Endothelial cell of umbilical vein (primary cell): ENCODE results near the gene SELENOM. TPM values are rescaled to one million over a fixed set of nuclear protein-coding genes. Genes with fewer than 3 reads are reported as not detected.

Experiments used
- BruUV-seq: library from RNA; stranded (reverse); fragments of 400-500 nt; replicated peaks from 2 replicates; lab custom pipeline; 2021; lab: Mats Ljungman, UMichigan
- CTCF ChIA-PET: fragments of 300-600, 350-600 bp; sonication (Branson Sonifier 250); formaldehyde crosslinking; loops from one replicate; lab custom pipeline; 2021; ENCODE audit warnings: antibody characterized with exemption, inconsistent platforms; lab: Charles Lee
- POLR2A ChIA-PET: fragments of 300-600, 350-600 bp; sonication (Branson Sonifier 250); formaldehyde crosslinking; loops from one replicate; lab custom pipeline; 2021; ENCODE audit warnings: antibody characterized with exemption, inconsistent platforms; lab: Charles Lee
- DNase-seq: peaks from one replicate; pipeline ENCODE4 v3.0.0-alpha.2; 2011; ENCODE audit warnings: low read depth, low spot score
- FAIRE-seq: peaks from 2 replicates; lab custom pipeline; 2011; peaks lifted over from hg19 to GRCh38; lab: Jason Lieb, UNC
- H2AFZ ChIP-seq: 2 replicates; pipeline ENCODE4 v1.6.0; 2012; ENCODE audit warnings: low read depth, low read length, control low read depth, inconsistent platforms
- H3K27ac ChIP-seq: 2 replicates; pipeline ENCODE4 v1.5.1; 2011; ENCODE audit warnings: low read depth, mild to moderate bottlenecking, control low read depth, low read length, moderate library complexity; ENCODE audit not compliant: insufficient read depth
- H3K27me3 ChIP-seq, 2 experiments: 2 replicates each; pipeline versions ENCODE4 v1.6.0 to v1.6.1; 2011; ENCODE audit warnings: low read length in 2 of 2, mixed read lengths in 1 of 2; ENCODE audit not compliant: control insufficient read depth in 2 of 2, insufficient read depth in 2 of 2
- H3K36me3 ChIP-seq, 2 experiments: 2 replicates in 1 of 2; 3 replicates in 1 of 2; pipeline ENCODE4 v1.5.1; 2011; ENCODE audit warnings: low read length in 2 of 2, mild to moderate bottlenecking in 1 of 2, moderate library complexity in 1 of 2; ENCODE audit not compliant: control insufficient read depth in 2 of 2, insufficient read depth in 2 of 2; ENCODE audit errors: extremely low read depth in 1 of 2
- H3K4me1 ChIP-seq: 3 replicates; pipeline ENCODE4 v1.5.1; 2011; ENCODE audit warnings: mild to moderate bottlenecking, low read length; ENCODE audit not compliant: control insufficient read depth, insufficient read depth; ENCODE audit errors: extremely low read depth
- H3K4me2 ChIP-seq: 2 replicates; pipeline ENCODE4 v1.6.1; 2011; ENCODE audit warnings: low read length, control low read depth, mixed read lengths; ENCODE audit not compliant: insufficient read depth
- H3K4me3 ChIP-seq, 3 experiments: fragments of 200-600 bp in 1 of 3; sonication (generic), shearing (Covaris generic) in 1 of 3; replicated peaks in 1 of 3; 2 replicates each; pipeline ENCODE4 v1.5.1; 2011 to 2016; ENCODE audit warnings: control low read depth in 3 of 3, low read length in 3 of 3, mild to moderate bottlenecking in 2 of 3, inconsistent platforms in 1 of 3, low read depth in 1 of 3, moderate library complexity in 1 of 3; ENCODE audit not compliant: insufficient read depth in 1 of 3
- H3K79me2 ChIP-seq: 2 replicates; pipeline ENCODE4 v1.6.0; 2012; ENCODE audit warnings: low read length, inconsistent platforms; ENCODE audit not compliant: control insufficient read depth, insufficient read depth
- H3K9ac ChIP-seq: replicated peaks from 2 replicates; pipeline ENCODE3; 2011; ENCODE audit warnings: low read length, control low read depth; ENCODE audit not compliant: insufficient read depth; ENCODE audit errors: extremely low read depth
- H3K9me1 ChIP-seq: replicated peaks from 3 replicates; pipeline ENCODE4 v1.6.0; 2011; ENCODE audit warnings: mild to moderate bottlenecking, low read length; ENCODE audit not compliant: control insufficient read depth, insufficient read depth; ENCODE audit errors: extremely low read depth
- H3K9me3 ChIP-seq: replicated peaks from 2 replicates; pipeline ENCODE4 v1.5.1; 2012; ENCODE audit warnings: low read length, inconsistent platforms; ENCODE audit not compliant: control insufficient read depth, insufficient read depth
- H4K20me1 ChIP-seq: replicated peaks from 2 replicates; pipeline ENCODE3; 2011; ENCODE audit warnings: mild to moderate bottlenecking, low read length; ENCODE audit not compliant: control insufficient read depth, insufficient read depth; ENCODE audit errors: extremely low read depth
- EZH2 ChIP-seq: IDR thresholded peaks from 2 replicates; pipeline ENCODE4 v1.6.1; 2012; ENCODE audit warnings: borderline replicate concordance, low read depth, mild to moderate bottlenecking, moderate library complexity, low read length, inconsistent platforms; ENCODE audit not compliant: severe bottlenecking
- FOS ChIP-seq: IDR thresholded peaks from 2 replicates; pipeline ENCODE4 v1.6.1; 2011; ENCODE audit warnings: mild to moderate bottlenecking, low read length, moderate library complexity, borderline replicate concordance; ENCODE audit not compliant: insufficient read depth
- GATA2 ChIP-seq: IDR thresholded peaks from 2 replicates; pipeline ENCODE4 v1.7.0; 2011; ENCODE audit warnings: low read depth, mild to moderate bottlenecking, moderate library complexity, mixed read lengths, low read length; ENCODE audit not compliant: insufficient read length, insufficient read depth
- JUN ChIP-seq: IDR thresholded peaks from 2 replicates; pipeline ENCODE4 v1.6.1; 2011; ENCODE audit warnings: borderline replicate concordance, low read depth; ENCODE audit not compliant: insufficient read length, insufficient read depth
- MYC ChIP-seq: IDR thresholded peaks from one replicate; pipeline ENCODE4 v1.6.1; 2011; ENCODE audit warnings: mild to moderate bottlenecking, low read depth, low read length
- POLR2A ChIP-seq: IDR thresholded peaks from 2 replicates; pipeline ENCODE4 v1.6.1; 2012; ENCODE audit warnings: low read depth, mild to moderate bottlenecking, control low read depth, low read length
- POLR2AphosphoS5 ChIP-seq: IDR thresholded peaks from 2 replicates; pipeline ENCODE4 v1.6.1; 2012; ENCODE audit warnings: low read depth, mild to moderate bottlenecking, control low read depth, low read length, moderate library complexity; ENCODE audit not compliant: insufficient read depth
- dilution Hi-C: fragments of 300-500 bp; cut with MboI; formaldehyde crosslinking; loops from one replicate; pipeline ENCODE4 v1.15.0; 2019; ENCODE audit warnings: low sequenced_read_pairs; ENCODE audit not compliant: extremely low pct_ligation_motif_present
- intact Hi-C: fragments of 100-400 bp; cut with micrococcal nuclease; formaldehyde crosslinking; loops from one replicate; pipeline ENCODE4 v1.10.0; 2022
- polyA plus RNA-seq, 4 experiments: library from polyadenylated mRNA; depleted of rRNA in 3 of 4; stranded (reverse) in 3 of 4; unstranded in 1 of 4; fragments of >200 nt; gene quantifications; 2 replicates each; pipeline versions ENCODE4 v1.2.1 to v1.2.3, GENCODE V29; 2011 to 2012; ENCODE audit warnings: missing spikeins in 1 of 4
- total RNA-seq: library from RNA; stranded (reverse); gene quantifications from 2 replicates; pipeline ENCODE4 v1.2.3, GENCODE V29; 2021
- TF ChIP-seq, protein P1 (sequence below), 2 donors: IDR thresholded peaks; 1 replicate in 1 of 2; 2 replicates in 1 of 2; pipeline ENCODE4 v1.5.1; 2011; ENCODE audit warnings: low read length in 2 of 2, mild to moderate bottlenecking in 2 of 2, moderate library complexity in 2 of 2, control low read depth in 1 of 2, inconsistent platforms in 1 of 2, low read depth in 1 of 2; ENCODE audit not compliant: insufficient read depth in 1 of 2; ENCODE audit errors: extremely low read depth in 1 of 2
- TF ChIP-seq, protein P2 (sequence below): IDR thresholded peaks from 2 replicates; pipeline ENCODE4 v1.6.1; 2011; ENCODE audit not compliant: insufficient read depth, insufficient read length

SELENOM gene
- total and polyA plus RNA-seq, 2 donors (not counting 3 experiments of a cell fraction or from before 2014, with no cell fraction given) = 29.6 to 87.1 TPM

- dilution Hi-C loops (no loop called here), intact Hi-C loops (no loop called here)
- no peaks in the 10 kb centered on the region for H3K27me3 ChIP-seq
- H4K20me1 ChIP-seq = no peaks in the 10 kb centered on the region
- ChIA-PET CTCF (interaction anchor here (0.6 kb wide), 1 partner anchor 13 kb away, joined by 3 read pairs; no protein-coding TSS in a partner anchor), POLR2A (no interaction called here)
- TF ChIP-seq POLR2A (no peak), FOS (no peak), EZH2 (no peak), JUN (no peak), MYC (no peak), POLR2AphosphoS5 (no peak), GATA2 (no peak)
- TF ChIP-seq, protein P1, sequence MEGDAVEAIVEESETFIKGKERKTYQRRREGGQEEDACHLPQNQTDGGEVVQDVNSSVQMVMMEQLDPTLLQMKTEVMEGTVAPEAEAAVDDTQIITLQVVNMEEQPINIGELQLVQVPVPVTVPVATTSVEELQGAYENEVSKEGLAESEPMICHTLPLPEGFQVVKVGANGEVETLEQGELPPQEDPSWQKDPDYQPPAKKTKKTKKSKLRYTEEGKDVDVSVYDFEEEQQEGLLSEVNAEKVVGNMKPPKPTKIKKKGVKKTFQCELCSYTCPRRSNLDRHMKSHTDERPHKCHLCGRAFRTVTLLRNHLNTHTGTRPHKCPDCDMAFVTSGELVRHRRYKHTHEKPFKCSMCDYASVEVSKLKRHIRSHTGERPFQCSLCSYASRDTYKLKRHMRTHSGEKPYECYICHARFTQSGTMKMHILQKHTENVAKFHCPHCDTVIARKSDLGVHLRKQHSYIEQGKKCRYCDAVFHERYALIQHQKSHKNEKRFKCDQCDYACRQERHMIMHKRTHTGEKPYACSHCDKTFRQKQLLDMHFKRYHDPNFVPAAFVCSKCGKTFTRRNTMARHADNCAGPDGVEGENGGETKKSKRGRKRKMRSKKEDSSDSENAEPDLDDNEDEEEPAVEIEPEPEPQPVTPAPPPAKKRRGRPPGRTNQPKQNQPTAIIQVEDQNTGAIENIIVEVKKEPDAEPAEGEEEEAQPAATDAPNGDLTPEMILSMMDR (IDR thresholded peaks at IDR 0.05; ENCODE audit: extremely low read depth in 1 of 2, insufficient read depth in 1 of 2, low read depth in 1 of 2, low read length in 2 of 2) = no peak
- TF ChIP-seq, protein P2, sequence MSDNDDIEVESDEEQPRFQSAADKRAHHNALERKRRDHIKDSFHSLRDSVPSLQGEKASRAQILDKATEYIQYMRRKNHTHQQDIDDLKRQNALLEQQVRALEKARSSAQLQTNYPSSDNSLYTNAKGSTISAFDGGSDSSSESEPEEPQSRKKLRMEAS = no peak
- no peak overlapping the region for H3K4me2 ChIP-seq
- no peak overlapping the region for H3K9ac ChIP-seq
- H3K9me1 ChIP-seq = no peaks in the 10 kb centered on the region
- DNase-seq = no peak
- H3K36me3 ChIP-seq = no peaks in the 10 kb centered on the region
- no peak for FAIRE-seq
- no peaks in the 10 kb centered on the region for H3K79me2 ChIP-seq
- BruUV-seq = no TSS peak
- no peak overlapping the region for H3K4me3 ChIP-seq
- no peak overlapping the region for H3K27ac ChIP-seq
- no peaks in the 10 kb centered on the region for H3K9me3 ChIP-seq
- H2AFZ ChIP-seq = no peak overlapping the region
- peaks cover 6% of the 10 kb centered on the region for H3K4me1 ChIP-seq
Observed at GRCh38 chr22:31068970-31069369, 38.4 kb downstream of the SELENOM start.
